Globus pallidus (tissue), 1 donor: ENCODE measurements around the gene COX19.
"Not testable (repeated sequence)": the region's sequence is repeated elsewhere in the genome, so short reads cannot be mapped to it uniquely, and the experiment has no call there.

Experiments used
- DNase-seq: peaks from one replicate; pipeline ENCODE4 v3.0.0-alpha.2; 2015; ENCODE audit warnings: low spot score

COX19 gene

DNA sequence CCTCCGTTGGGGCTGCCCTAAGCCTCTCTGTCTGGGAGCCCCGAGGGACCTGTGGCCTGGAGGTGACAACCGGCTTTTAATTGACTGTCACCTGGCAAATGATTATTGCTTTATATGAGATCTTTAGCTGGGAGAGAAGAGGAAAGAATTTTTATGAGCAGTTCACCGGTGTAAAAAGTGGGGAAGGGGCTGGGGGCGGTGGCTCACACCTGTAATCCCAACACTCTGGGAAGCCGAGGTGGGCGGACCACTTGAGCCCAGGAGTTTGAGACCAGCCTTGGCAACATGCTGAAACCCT lies 2.6 kb upstream of the COX19 start:
- DNase-seq: no peak

DNA sequence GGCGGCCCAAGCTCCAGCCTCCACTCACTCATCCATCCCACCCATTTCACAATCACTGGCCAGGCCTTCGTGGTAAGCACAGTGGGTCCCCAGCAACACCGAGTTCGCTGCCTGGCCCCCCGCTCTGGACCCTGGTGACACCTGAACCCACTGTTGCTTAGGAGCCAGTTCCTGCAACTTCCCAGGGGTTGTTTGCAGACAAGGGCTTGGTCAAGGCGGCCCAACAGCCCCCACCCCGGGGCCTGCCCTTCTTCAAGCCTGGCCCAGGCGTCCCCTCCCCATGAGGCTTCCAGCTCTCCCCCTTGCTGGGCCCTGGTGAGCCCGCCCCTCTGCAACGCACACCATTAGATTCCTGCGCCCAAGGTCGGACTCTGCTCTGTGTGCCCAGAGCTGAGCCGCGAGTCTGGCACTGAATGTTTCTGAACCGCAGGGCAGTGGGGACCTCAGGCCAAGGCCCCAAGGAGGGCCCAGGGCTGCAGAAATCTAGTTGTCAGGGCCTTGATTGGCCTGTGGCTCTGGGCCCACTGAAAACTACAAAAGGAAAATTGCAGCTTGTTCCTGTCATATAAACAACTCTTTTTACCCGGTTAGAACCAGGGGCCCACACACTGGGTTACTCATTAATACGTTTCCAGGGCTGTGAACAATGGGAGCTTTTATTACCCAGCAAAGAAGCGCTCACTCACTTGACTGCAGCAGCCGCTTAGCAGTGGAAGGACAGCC lies 2.1 kb upstream of the COX19 start:
- peak; percentile 96 for DNase-seq

DNA sequence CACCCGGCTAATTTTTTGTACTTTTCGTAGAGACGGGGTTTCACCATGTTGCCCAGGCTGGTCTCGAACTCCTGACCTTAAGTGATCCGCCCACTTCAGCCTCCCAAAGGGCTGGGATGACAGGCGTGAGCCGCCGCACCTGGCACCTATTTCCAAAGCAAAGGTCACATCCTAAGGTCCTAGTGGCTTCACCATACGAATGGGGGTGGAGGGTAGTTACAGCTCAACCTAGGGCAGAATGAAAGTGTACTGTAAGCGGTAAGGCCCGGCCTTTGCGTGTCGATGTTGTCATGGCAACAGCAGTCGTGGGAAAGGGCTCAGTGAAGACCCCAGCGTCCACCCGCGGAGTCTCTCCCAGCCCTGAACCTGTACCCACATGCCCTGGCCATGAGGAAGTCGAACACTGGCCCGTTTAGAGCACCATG lies 1.6 kb upstream of the COX19 start:
- no peak for DNase-seq

DNA sequence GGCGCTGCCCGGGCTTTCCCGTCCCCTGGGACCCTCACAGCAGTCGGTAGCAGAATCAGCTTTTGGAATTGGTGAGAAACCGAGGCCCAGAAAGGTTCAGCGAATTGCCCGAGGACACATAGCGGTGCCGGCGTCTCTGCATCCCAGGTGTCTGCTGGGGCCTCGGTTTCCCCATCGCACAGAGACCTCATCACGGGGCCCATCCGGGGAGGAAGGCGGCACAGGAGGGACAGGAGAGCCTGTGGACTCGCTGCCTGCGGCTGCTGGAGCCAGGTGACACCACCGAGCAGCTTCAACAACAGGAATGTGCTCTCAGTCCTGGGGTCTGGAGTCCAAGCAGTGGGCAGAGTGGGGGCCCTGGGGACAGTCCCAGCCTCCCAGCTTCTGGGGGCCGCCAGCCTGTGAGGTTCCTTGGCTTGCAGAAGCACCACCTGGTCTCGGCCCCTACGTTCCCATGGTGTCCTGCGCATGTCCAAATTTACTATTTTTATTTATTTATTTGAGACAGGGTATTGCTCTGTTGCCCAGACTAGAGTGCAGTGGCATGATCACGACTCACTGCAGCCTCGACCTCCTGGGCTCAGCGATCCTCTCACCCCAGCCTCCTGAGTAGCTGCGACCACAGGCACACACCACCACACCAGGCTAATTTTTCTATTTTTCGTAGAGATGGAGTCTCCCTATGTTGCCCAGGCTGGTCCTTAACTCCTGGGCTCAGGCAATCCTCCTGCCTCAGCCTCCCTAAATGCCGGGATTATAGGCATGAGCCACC lies 539 bp upstream of the COX19 start:
- DNase-seq: no peak

DNA sequence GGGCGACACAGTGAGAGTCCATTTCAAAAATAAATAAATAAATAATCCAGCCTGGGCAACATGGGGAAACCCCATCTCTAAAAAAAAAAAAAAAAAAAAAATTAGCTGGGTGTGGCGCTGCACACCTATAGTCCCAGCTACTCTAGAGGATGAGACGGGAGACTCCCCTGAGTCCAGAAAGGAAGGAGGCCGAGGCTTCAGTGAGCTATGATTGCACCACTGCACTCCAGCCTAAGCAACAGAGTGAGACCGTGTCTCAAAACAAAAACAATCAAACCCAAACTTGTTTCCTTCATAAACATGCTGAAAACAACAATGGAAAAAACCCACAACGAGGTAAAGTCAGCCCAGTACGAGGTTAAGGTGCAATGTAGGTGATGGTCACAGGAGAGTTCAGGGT lies 1.2 kb downstream of the COX19 start:
- no peak for DNase-seq

DNA sequence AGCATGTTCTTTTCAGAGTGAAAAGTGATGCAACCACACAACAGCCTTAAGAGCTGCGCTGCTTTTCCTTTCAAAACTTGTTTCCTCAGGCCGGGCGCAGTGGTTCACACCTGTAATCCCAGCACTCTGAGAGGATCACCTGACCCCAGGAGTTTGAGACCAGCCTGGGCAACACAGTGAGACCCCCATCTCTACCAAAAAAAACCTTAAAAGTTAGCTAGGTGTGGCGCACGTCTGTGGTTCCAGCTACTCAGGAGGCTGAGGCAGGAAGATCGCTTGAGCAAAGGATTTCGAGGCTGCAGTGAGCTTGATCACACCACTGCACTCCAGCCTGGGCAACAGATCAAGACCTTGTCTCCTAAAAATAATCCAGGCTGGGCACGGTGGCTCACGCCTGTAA lies 2.0 kb downstream of the COX19 start:
- no peak for DNase-seq

DNA sequence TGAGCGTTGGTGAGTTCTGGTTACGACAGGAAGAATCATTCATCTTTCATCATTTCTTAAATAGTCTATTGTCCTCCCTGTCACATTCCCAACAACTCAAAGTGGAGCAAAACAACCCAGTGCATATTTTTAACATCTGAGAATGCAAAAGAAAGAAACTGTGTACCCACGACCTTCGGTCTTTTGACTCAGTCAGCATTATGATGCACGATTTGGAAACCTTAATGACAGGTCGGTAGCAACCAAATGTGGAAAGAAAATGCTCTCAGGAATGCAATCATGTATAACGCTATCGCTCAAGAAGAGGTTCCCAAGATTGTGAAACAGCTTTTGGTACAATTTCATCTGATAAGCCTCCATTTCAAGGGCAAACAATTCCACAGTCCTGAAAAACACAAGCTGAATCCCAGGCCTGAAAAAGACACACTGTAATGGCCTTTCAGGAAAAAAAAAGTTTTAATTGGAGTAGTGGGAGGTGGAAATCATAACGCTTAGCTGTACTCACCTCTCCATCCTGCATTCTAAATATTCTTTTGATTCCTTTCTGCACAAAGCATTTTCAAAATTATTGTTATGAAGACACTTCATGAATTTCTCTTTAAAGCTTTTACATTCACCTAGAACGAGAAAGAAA lies 2.6 kb downstream of the COX19 start:
- DNase-seq: no peak

DNA sequence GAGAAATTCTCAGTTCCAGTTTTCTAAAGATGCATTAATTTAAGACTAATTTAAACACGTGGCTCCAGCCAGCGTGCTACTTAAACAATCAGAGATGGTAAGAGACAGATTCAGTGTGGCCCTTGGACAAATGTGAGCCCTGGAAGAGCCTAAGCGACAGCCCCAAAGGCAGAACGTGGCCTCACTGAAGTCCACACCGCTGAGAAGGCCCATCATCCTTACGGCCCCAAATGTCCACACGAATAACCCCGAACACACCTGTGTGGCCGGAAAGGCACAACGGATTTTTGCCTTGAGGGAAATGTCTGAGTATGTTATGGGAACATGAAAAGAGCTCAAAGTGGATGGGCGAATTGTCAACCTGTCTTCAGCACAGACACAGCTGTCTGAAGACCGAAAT lies 3.2 kb downstream of the COX19 start:
- DNase-seq: no peak

DNA sequence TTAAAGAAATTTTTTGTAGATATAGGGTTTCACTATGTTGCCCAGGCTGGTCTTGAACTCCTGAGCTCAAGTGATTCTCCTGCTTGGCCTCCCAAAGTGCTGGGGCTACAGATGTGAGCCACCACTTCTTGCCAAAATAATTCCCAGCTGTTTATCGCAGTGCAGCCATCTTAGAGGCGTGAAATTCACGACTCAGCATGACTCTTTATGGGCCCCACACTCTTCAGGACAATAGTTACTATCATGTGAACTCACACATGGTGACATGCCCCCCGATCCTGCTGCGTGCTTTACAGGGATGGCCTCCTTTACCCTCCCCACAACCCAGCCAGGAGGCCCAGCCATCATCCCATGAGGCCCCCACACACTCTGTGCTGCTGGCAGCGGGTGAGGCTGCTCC lies 4.6 kb downstream of the COX19 start:
- DNase-seq: no peak

DNA sequence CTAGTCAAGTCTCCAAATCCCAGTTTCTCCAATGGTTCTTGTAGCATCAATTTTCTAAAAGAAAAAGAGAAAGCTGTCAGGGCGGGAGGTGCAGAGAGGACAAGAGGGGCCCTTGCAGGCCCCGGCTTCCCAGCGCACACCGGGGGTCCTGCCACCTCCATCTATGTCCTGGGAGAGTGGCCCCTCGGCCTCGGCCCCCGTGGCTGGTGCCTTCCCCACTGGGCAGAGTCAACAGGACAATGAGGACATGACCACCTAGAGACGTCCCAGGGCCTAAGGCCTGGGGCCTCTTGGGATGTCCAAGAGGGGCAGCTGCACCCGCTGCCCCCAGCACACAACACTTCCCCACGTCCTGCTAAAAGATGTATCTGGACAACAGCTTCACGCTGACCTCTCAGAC lies 5.9 kb downstream of the COX19 start:
- no peak for DNase-seq

DNA sequence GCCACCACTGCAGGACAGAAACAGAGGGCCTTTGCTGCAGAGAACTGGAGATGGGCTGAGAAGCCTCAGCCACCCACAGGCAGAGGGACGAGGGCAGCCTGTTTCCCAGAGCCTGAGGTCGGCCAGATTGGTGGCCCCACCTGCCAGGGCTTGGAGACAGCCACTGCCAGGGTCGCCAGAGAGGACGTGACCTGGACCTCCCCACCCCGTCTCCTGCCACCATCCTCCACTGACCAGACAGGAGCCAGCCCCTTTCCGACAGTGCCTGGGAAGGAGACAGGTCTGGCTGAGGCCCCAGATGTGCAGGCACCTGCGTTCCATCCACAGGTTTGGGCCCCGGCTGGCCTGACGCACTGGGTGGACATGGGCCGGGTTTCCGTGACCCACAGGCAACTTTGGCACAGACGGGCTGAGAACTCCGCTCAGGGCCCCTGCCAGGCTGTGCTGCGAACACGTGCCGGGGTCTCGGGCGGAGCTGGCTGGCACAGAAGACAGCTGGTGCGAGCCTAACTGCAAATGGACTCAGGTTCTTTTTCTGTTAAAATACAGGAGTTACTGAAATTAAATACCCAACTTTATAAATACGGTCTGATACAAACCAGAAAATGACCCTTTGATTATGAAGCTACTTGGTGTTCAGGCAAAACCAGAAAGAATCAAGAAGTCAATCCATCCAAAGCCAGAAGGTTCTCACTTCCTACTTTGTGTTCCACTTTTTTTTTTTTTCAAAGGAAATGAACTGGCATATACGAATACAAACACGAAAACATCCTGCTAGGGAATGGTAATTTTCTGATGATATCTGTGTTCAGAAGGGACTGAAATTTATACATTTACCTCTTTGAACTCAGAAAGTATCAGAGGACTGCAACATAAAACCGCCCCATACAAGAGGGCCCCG lies 6.9 kb downstream of the COX19 start:
- no peak for DNase-seq

DNA sequence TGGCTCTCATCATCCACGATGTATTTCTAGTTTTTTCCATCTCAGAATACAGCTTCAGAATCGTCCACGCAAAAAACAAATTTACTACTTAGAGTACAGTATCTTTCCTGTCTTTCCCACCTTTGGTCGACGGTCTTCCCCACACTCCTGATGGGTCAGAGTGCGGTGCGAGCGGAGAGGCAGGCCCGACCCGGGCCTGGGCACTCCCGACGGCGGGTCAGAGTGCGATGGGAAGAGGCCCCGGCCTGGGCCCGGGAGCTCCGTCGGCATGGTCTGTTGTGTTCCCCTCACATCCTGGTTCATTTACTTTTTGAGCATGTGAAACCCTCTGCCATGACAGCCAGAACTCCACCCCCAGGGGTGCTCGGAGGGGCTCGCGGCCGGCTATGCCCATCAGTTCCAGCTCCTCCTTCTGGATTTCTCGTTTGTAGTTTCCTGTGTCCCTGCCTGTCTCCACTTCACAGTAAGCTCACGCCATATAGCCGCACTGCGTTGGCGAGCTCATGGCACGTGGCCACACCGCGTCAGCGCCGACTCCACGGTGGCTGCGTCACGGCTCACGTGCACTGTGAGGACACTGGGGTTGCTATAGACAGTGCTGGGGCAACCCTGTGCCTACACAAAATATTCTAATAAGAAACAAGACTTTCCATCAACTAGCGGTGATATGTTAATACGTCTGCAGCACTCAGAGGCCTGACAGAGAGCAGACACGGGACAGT lies 7.8 kb downstream of the COX19 start:
- DNase-seq: no peak

DNA sequence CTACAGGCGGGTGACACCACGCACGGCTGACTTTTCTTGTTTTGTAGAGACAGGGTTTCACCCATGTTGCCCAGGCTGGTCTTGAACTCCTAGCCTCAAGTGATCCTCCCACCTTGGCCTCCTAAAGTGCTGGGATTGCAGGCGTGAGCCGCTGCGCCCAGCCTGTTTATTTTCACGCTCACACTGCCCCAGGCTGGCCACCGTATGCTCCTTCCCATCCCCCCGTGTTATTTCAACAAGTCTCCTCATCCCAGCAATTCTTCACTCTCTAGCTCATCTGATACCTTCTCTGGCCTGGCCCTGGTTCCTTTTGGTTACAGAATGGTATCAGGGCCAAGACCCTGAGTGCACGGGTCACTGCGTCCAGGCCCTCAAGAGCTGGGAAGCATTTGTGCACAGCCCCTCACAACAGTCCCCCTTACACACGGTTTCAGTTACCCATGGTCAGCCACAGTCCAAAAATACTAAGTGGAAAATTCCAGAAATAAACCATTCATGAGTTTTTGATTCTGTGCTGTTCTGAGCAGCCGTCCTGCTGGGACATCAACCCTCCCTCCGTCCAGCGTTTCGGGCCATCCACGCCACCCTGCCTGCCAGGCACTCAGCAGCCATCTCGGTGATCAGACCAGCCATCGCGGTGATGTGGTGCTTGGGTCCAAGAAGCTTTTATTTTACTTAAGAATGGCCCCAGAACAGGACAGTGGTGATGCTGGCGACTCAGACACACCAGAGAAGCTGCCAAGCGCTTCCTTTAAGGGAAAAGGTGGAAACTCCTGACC lies 8.9 kb downstream of the COX19 start:
- no peak for DNase-seq

DNA sequence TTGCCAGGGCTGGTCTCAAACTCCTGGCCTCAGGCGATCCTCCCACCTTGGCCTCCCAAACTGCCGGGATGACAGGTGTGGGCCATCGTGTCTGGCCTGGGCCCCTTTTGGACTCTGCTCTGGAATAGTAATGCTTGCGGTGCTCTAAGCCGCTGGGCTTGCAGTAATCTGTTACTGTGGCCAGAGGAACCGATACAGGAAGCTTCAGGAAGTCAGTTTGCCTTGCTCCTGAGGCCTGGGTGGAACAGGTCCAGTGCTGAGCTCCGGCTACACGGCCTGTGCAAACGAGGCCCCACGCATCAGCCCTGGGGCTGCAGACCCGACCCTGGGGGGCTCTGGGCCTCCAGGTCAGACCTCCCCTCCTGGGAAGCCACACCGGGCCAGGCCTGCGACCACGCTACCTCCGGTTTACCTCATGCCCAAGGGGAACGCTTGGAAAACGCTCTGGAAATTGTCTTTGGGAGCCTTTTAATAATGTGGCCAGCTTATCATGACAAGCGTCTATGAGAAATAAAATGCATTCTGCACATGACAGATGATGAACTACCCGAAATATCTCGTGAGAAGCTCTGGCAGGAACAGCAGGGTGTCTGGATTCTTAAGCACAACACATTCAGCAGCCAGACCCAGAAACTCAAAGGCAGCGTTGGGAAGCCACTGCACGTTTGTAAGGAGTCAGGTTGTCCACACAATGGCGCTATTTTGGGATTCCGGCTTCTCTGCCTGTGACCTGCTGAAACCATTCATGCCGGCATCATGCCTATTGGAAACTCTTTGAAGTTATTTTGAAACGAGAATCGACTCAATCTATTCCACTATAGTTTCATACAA lies 10.7 kb downstream of the COX19 start:
- DNase-seq: peak; percentile 47

DNA sequence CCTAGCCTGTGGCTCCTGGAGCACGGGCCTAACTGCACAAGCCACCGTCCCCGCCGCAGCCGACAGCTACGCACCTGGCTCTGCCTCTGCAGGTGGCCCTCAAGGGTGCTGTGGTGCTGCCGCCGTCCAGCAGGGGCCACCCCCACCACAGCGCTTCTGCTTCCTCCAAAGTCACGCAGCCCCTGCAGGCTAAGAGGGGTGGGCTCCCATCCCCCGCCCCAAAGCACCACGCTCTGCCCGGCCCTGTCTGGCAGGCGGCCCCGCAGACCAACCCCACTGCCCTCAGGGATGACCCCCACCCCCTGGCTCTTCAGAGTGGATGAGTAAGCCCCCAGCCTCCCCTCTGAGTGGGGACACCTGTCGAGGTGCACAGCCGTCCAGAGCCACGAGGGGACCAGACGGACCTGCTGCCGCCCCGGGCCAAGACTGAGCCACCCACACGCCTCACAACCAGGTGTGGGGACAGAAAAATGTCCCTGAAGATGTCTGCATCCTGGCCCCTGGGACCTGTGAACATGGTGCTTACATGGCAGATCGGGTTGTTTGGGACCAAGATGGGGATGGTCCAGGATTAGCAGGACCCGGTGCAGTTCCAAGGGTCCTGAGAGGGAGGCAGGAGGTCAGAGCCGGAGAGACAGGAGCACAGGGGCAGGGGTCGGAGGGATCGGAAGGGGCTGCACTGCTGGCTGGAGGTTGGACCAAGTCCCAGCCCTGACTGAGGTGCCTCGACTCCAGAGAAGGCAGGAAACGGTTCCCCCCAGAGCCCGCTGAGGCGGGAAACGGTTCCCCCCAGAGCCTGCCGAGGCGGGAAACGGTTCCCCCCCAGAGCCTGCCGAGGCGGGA lies 11.9 kb downstream of the COX19 start:
- no peak for DNase-seq

DNA sequence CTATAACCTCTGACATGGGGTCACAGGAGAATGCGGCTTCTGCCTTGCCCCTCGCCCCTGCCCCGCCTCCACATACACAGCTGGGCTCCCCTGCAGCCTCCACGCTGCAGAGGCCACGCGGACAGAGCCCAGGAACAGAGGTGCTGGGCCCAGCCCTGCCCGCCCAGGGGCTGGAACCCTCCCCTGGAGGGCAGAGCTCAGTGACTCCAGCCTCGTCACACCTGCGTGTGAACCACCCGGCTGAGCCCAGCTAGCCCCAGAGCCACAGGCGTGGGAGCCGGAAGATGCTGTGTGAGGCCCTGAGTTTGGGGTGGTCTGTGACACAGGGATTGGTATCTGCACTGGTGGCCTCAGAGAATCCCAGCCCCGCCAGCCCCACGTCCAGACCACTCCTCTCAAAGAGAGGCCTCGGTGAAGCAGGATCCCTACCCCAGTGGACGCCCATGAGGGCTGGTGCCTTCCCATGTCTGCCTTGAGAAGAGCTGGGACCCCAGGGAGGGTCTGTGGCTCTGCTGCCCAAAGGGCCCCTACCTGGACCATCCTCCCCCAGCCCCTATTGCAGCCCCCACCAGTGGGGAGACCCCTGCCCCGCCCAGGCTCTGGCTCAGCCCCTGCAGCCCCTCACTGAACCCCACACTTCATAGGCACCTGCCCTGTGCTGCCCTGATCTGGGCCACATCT lies 12.8 kb downstream of the COX19 start:
- no peak for DNase-seq

DNA sequence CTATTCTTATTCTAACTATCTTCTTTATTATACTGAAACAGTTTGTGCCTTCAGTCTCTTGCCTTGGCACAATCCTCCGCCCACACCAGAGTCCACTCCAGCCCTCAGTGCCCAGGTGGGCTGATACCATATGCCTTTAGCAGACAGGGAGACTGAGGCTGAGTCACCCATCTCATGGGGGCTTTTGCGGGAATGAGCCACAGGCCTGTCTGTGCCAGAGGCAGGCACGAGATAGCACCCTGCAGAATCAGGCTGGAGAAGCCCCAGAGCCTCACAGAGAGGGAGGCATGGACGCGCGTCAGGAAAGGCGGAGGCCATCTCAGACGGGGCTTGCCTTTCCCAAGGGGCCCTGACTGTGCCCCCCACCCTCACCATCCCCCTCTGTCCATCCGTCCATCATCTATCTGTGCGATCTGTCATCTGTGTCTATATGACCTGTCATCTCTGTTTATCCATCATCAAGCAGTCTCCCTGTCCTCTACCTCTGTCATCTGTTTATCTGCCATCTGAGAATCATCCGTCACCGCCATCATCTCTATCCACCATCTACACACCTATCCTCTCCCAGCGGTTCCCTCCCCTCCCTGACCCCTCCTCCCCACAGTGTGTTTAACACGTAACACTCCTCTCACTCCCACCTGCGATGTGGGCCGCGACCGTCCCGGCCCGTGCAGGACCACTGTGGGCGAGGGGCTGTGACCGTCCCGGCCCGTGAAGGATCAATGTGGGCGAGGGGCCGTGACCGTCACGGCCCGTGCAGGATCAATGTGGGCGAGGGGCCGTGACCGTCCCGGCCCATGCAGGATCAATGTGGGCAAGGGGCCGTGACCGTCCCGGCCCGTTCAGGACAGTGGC lies 13.6 kb downstream of the COX19 start:
- no peak for DNase-seq

DNA sequence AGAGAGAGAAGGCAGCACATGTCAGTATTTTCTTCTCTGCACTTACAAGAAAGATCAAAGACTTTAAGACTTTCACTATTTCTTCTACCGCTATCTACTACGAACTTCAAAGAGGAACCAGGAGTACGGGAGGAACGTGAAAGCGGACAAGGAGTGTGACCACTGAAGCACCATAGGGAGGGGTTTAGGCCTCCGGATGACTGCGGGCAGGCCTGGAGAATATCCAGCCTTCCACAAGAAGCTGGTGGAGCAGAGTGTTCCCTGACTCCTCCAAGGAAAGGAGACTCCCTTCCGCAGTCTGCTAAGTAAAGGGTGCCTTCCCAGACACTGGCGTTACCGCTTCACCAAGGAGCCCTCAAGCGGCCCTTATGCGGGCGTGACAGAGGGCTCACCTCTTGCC lies 14.4 kb downstream of the COX19 start:
- not testable (repeated sequence) for DNase-seq
